Glomerular visceral epithelial cell (primary cell): Measurements from ENCODE around the gene SMARCA2.
"Not testable (repeated sequence)": the region's sequence is repeated elsewhere in the genome, so short reads cannot be mapped to it uniquely, and the experiment has no call there.

Experiments
- DNase-seq: peaks from one replicate; pipeline ENCODE4 v3.0.0-alpha.2; 2016; ENCODE audit errors: extremely low spot score

Gene SMARCA2

GRCh38 chr9:2140600-2141223, 125.6 kb downstream of the SMARCA2 start:
- no peak for DNase-seq

- DNase-seq: no peak
These were observed 127.1 kb downstream of the SMARCA2 start for GRCh38 chr9:2142212-2142611.

GRCh38 chr9:2144619-2145018, 129.5 kb downstream of the SMARCA2 start:
- no peak for DNase-seq

DNA sequence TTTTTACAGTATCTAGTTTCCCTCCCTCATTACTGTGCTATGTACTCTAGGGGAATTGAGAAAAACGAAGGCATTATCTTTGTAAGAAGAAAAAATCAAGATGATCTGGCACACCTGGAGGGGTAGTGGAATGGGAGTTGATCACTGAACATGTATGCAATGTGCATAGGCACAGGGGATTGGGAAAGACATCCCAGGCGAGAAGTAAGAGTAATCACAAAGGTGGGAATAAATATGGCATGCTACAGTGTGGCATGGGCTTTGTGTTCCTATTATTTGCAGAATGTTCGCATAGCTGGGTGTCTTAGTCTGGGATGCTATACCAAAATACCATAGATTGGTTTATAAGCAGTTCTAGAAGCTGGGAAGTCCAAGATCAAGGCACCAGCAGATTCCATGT, 130.6 kb downstream of the SMARCA2 start:
- DNase-seq: no peak

- DNase-seq: not testable (repeated sequence)
These were observed 131.6 kb downstream of the SMARCA2 start for GRCh38 chr9:2146700-2147099.

- no peak for DNase-seq
These were observed 135.2 kb downstream of the SMARCA2 start for GRCh38 chr9:2150338-2150737.

DNA sequence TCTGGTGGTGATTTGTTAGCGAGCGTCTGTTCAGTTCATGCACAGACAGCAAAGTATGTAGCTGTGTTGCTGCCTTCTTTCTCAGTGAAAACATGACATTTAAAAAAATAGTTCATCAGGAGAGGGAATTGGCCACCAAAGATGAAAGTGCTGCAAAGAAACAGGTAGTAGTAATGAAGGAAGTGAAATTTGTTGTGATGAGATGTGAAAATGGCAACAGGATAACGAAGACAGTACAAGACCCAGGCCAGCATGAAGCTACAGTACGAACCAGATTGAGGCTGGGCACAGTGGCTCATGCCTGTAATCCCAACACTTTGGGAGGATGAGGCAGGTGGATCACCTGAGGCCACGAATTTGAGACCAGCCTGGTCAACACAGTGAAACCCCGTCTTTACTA, 136.0 kb downstream of the SMARCA2 start:
- no peak for DNase-seq

GRCh38 chr9:2152966-2153629, 138.0 kb downstream of the SMARCA2 start:
- no peak for DNase-seq

DNA sequence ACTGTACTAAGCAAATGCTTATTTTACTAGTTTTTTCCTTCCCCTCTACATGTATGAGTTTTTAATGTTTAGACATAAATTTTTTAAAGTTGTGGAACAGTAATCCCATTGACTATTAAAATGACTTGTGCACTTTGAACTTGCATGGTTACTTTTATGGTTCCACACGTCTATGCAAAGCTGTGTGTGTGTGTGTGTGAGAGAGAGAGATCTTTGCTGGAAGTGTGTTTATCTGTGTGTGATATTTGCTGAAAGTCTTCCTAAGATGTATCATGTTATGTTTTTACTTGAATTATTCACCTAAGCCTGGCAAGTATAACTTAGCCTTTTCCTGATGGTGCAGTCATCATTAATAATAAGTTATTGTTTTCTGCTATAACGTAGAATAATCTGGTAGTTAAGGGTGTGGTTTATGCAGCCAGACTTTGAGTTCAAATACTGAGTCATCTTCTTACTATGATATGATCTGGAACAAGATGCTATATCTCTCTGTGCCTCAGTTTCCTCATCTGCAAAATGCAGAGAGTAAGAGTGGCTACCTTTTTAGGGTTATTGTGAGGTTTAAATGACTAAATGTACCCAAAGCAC, 138.6 kb downstream of the SMARCA2 start:
- DNase-seq: no peak

GRCh38 chr9:2154731-2155130, 139.6 kb downstream of the SMARCA2 start:
- DNase-seq: no peak

- no peak for DNase-seq
These were observed 140.8 kb downstream of the SMARCA2 start for GRCh38 chr9:2155966-2156365.

DNA sequence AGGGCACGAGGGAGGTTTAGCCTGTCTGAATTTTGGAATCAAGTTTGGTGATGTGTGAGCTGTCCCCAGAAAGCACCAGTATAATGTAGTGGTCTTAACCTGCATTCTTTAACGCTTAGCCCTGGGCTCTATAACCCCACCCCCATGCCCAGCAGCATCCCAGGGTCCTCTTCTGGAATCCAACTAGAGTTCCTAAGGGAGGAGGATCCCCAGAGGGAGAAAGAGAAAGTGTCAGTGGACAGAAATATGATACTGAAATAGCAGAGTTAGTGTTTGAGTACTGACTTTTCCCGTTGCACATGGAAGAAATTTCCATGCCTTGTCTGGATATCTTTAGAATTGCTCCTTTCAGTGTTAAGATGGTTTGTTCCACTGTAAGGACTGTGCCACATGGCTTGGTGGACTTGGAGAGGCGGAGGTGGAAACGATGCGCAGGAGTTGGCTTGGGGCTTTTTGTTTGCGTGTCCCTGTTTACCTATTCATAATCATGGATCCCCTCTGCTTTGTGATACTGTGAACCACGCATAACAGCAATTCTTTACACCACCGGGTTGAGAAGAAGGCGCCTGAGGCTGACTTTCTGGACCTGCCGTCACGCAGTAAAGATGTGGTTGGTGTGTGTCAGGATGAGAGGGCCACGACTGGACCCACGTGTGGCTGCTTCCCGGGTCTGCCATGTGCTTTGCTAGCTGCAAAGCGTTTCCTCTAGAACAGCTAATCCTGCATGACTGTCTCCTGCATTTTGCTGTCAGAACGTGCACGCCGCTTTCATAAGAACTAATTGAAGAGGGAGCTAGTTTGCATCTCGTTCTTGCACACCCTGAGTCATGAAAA, 142.3 kb downstream of the SMARCA2 start:
- peak; percentile 50 for DNase-seq

DNA sequence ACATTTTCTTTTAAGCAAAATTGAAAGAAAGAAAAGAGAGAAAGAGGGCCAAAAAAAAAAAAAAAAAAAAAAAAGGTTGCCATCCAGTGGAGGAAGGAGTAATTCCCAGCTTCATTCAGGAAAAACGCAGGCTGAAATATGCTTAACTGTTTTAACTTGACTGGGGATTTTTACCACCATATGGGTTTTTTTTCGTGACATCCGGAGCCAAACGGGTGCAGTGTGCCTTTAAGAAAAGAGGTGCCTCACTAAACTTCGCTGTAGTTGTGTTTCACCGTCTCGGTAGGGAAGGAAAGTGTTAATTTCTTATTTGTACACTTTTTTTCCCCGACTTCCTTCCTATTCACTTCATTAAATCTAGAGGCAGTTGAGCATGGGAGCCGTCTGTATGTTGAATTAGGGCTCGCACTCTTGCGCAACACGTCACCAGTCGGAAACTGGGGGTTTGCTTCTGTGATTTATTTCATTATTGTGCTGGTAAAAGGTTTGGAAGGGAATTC, 143.0 kb downstream of the SMARCA2 start:
- DNase-seq: peak; percentile 62

GRCh38 chr9:2158766-2159430, 143.8 kb downstream of the SMARCA2 start:
- no peak for DNase-seq

- DNase-seq: no peak
These were observed 144.6 kb downstream of the SMARCA2 start for GRCh38 chr9:2159521-2160454.

GRCh38 chr9:2161661-2162060, 146.5 kb downstream of the SMARCA2 start:
- DNase-seq: no peak

- DNase-seq: peak; percentile 68
These were observed 148.2 kb downstream of the SMARCA2 start for GRCh38 chr9:2163231-2163885.

DNA sequence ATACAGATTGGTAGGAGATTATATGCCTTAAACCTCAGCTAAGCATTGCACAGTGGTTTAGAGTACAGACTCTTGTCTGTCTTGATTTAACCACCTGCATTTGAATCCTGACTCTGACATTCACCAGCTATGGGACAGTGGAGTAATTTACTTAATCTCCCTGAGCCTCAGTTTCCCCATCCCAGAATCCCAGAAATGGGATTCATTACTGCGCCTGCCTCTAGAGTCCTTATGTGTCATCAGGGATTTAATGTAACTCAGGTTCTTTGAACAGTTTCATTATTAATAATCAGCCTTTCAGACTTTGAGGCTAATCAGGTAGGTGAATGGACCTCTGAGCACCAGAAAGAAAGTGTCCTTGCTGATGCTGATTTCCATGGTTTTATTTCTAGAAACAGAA, 149.1 kb downstream of the SMARCA2 start:
- DNase-seq: no peak

DNA sequence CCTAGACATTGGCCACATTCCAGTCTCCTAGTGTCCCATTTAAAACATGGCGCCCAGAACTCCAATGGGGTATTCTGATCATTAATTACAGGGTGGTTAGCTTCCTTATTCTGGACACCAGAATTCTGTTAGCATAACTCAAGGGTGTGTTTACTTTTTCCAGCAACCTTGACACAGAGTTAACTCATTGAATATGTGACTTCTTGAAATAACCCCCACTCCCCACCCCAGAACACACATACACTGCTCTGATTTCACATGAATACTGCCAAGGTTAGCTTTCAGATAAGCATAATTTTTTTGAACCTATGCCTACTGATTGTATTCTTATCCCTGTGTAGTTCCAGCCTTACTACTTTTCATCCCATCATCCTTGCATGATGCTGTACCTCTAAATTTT, 151.1 kb downstream of the SMARCA2 start:
- DNase-seq: no peak

- DNase-seq: no peak
These were observed 153.9 kb downstream of the SMARCA2 start for GRCh38 chr9:2169035-2169434.
